Measurements from ENCODE around the gene RERE.

DNA sequence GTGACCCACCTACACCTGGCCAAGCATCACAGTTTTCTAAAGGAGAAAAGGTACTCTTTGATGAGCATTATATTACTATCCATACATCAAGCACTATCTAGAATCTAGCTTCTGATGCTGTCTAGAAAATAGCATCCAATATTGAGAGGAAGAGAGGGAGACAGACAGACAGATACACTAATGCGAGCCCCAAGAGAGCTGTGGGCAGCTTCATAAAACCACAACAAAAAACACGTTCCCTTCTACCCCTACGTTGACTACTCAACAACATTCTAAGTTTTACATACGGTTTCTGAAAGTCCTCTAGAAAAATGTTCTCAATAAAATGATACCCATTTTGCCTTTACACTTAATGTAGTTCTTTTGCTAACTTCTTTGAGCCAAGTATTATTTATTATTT lies 277.8 kb downstream of the RERE start:
- TF ChIP-seq POLR2A (IDR thresholded peaks at IDR 0.05) = no peak
- TF ChIP-seq CTCF (IDR thresholded peaks at IDR 0.05) = no peak
- TF ChIP-seq POLR2AphosphoS5 (IDR thresholded peaks at IDR 0.05; ENCODE audit: insufficient read depth in 1 of 2, low read depth in 1 of 2) = no peak
